ENCODE data around the gene GUSB.
"Not testable (repeated sequence)": the region's sequence is repeated elsewhere in the genome, so short reads cannot be mapped to it uniquely, and the experiment has no call there.

Gene GUSB

DNA sequence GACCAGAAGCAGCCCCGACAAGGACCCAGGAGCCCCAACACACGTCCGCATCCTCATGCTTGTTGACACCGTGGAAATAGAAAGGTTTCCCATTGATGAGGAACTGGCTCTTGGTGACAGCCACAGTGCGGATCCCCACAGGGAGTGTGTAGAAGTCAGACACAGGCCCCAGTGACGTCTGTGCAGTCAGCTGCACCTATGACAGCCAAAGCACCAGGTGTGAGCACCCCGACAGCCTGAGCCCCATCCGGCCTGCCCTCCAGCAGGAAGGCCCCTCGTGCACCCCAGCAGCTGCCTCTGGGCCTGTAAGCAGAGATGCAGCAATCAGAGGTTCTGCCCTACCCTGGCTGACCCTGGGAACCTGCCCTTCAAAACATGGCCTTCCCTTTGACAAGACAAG lies 7.1 kb downstream of the GUSB start:
- DNase-seq, result no peak

DNA sequence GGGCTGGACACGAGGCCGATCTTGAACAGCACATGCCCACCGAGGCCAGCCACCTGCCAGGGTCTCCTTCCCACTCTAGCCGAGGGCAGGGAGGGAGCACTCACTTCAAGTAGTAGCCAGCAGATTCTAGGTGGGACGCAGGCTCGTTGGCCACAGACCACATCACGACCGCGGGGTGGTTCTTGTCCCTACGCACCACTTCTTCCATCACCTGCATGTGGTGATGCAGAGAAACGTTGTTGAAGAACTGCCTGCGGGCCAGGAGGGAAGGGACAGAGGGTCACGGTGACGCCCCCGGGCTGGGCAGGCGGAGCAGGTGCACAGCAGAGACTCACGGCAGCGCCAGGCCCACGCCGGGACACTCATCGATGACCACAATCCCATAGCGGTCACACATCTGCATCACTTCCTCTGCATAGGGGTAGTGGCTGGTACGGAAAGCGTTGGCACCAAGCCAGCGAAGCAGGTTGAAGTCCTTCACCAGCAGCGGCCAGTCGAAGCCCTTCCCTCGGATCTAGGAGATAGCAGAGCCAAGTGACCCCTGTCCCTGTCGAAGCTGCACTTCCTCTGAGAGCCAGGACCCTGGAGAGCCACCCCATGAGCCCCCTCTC lies 7.7 kb downstream of the GUSB start:
- no peak for DNase-seq

DNA sequence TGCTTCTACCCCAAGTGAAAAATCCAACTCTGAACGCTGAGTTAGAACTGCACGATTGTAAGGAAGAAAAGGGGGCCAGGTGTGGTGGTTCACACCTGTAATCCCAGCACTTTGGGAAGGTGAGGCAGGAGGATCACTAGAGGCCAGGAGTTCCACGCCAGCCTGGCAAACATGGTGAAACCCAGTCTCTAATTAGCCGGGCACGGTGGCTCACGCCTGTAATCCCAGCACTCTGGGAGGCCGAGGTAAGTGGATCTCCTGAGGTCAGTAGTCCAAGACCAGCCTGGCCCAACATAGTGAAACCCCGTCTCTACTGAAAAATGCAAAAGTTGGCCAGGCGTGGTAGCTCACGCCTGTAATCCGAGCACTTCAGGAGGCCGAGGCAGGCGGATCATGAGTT lies 9.0 kb downstream of the GUSB start:
- no peak for DNase-seq

DNA sequence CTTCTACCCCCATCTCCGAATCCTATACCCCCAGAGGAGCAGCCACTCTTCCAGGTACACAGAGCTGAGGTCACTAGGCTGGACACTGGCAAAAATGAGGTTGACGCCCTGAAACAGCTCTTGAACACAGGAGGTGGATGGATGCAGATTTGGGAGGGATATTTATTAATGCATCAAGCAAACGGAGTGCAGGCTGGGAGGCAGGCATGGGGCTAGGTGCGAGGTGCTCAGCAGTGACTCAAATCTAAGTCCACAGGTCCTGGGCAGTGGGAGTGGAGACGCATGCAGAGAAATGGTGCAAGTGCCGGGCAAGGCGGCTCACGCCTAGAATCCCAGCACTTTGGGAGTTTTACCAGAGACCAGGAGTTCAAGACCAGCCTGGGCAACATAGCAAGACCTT lies 11.0 kb downstream of the GUSB start:
- DNase-seq, result no peak

DNA sequence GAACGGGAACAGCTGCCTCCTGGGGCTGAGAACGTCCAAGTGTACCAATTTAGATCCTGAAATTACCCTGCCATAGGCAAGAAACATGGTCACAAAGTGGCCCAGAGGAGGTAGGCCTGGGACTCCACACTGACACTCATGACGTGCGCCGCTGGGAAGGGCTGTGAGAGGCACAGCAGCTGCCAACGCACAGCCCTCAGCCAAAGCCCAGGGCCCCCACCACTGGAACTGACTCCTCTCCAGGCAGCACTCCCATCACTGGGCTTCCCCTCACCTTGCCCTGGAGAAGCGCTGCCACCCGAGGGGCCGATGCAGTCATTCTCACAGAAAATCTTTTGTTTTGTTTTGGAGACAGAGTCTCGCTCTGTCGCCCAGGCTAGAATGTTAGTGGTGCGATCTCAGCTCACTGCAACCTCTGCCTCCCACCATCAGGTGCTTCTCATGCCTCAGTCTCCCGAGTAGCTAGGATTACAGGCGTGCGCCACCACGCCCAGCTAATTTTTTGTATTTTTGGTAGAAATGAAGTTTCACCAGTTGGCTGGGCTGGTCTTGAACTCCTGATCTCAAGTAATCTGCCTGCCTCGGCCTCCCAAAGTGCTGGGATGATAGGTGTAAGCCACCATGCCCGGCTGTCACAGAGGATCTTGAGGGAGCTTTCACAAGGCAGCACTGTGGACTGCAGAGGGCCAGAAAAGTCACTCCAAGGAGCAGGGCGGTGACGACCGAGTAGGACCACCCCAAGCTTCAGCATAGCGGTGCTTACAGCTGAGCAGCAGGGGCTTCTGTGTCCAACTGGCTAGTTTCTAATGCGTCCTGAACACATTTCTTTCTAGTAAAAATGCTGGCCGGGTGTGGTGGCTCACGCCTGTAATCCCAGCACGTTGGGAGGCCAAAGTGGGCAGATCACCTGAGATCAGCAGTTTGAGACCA lies 13.5 kb downstream of the GUSB start:
- no peak for DNase-seq

DNA sequence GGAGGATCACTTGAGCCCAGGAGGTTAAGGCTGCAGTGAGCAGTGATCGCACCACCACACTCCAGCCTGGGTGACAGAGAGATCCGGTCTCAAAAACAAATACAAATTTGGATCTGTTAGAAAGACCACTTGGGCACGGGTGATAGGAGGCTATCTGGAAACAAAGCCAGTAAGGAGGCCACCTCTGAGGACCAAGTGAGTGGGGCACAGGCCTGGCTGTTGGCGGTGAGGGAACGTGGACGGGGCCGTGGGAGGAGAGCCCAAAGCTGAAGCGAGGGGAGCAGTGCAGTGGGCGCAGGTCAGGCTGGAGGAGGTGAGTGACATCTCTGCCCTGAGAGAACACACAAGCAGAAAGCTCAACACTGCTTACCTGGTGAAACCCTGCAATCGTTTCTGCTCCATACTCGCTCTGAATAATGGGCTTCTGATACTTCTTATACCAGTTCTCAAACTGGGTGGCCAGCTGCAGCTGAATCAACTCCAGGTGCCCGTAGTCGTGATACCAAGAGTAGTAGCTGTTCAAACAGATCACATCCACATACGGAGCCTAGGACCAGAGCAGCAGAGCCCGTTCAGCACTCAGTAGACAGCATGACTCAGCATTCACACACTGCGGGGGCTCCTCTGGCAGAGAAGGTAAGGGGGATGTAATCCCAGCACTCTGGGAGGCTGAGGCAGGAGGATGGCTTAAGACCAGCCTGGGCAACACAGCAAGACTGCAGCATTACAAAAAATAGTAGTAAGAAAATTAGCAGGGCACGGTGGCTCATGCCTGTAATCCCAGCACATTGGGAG lies 14.5 kb downstream of the GUSB start:
- no peak for DNase-seq

DNA sequence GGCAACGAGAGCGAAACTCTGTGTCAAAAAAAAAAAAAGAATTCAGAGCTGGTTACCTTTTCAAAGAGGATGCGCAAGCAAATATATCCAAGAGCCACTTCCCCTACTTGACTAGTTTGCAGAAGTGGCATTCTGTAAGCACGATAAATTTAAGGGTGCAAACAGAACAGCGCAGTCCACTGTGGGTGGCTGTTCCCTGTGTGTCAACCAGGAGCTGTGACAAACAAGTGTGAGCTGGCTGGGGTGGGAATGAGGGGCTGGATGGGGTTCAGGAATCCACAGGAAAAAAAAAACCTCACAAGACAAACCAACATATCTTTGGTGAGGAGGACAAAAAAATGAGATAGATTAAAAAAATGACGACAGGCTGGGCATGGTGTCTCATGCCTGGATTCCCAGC lies 15.9 kb downstream of the GUSB start:
- DNase-seq, result no peak

DNA sequence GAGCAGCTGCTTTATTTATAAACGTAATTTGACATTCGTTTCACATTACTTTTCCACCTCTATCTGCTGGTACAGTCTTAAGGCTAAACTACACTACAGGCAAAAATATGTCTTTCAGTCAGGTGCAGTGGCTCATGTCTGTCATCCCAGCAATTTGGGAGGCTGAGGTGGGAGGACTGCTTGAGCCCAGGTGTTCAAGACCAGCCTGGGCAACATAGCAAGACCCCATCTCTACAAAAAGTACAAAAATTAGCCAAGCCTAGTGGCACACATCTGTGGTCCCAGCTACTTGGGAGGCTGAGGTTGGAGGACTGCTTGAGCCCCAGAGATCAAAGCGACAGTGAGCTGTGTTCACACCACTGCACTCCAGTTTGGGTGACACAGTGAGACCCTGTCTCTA lies 17.3 kb downstream of the GUSB start:
- DNase-seq, result not testable (repeated sequence)

DNA sequence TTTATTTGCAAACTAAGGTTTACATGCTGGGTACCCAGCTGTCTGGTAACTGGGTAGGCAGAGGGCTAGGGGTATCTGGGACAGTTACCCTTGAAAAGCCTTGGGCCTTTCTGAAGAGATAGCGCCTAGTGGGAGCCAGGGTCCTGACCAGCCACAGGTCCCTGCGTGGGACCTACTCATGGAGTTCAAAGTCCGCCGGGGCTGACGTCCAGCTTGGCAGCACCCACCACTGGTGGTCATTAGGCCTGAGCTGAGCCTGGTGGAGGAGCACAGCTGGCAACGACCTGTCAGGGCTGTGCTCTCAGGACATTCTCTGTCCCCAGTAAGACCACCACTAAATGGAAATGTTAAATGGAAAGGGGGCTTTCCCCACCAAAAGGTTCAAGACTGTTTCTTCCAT lies 20.0 kb downstream of the GUSB start:
- no peak for DNase-seq

DNA sequence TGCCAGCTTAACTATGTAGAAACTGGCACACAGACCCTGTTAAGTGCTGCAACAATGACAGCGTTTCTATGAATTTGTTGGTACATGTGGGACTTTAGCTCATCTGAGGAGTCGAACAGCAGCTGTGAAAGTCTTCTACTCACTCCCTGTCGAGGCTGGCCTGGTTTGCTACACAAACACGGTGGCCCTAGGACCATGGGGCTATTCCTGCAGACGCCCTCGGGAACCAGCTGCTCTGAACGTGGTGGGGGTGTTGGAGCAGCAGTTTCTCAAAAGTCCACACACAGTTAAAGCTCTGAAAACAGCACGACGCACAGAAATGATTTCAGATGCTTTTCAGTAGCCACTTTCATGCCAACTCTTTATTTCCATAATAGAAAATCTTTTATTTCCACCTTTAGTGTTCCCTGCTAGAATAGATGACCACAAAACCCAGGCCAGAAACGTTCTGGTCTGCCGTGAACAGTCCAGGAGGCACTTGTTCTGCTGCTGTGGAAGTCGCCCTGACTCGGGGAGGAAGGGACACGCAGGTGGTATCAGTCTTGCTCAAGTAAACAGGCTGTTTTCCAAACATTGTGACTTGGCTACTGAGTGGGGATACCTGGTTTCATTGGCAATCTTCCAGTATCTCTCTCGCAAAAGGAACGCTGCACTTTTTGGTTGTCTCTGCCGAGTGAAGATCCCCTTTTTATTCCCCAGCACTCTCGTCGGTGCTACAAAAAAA lies 21.5 kb downstream of the GUSB start:
- DNase-seq, result no peak

DNA sequence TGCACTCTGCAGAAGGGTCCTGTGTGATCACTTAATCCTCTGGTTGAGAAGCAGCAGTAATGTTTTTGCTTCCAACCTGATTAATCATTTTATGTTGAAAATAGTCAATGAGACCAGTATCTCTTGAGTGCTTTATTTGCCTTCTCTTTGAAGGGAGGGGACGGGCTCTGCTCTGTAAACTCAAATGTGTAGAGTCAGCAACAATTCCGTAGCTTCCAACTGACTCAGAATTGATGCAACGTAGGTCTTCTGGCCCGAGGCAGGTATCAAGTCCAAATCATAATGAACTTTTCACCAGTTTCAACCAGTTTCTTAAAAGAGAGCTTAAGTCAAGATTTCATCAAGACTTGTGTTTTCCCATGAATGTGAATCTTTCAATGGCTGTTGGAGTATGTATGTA lies 26.3 kb downstream of the GUSB start:
- no peak for DNase-seq

DNA sequence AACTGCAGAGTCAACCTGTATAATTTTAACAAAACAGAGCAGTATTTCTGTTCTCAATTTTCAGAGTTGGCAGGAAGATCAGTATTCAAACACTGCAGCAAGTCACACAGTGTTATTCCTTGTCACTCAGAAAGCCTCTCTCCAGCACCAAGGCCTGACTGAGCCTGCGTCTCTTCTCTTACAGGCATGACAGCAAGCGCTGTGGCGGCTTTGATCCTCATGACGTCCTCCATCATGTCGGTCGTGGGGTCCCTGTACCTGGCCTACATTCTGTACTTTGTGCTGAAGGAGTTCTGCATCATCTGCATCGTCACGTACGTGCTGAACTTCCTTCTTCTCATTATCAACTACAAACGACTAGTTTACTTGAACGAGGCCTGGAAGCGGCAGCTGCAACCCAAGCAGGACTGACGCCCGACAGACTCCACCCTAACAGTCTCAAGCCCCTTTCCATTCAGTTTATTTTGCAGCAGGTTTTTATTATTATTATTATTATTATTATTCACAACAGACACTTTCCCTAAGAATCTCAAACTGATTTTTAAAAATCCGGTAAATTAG lies 28.0 kb downstream of the GUSB start:
- no peak for DNase-seq

DNA sequence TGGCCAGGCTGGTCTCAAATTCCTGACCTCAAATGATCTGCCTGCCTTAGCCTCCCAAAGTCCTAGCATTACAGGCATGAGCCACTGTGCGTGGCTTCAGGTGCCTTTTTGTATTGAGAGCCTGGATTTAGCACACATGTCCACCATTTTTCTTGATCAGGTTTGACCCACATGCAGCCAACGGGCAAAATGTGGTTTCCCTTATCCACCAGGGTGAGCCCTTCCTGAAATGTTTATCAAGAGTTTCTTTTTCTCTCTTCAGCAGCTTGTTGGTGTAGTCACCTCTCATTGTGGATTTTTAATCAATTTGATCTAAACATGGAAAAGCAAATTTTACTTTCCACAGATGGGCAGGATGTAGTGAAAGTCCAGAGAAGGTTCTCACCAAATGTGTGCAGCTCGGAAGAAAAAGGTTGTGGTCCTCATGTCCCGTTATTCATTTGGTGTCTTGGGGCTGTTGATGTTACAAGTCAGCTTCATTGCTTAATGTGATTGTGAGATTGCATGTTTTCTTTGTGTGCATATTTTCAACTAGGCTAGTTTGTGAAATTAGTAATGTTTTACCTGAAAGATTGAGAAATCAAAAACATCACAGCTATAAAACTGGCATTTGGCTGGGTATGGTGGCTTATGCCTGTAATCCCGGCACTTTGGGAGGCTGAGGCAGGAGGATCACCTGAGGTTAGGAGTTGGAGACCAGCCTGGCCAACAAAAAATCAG lies 28.9 kb downstream of the GUSB start:
- DNase-seq, result no peak

DNA sequence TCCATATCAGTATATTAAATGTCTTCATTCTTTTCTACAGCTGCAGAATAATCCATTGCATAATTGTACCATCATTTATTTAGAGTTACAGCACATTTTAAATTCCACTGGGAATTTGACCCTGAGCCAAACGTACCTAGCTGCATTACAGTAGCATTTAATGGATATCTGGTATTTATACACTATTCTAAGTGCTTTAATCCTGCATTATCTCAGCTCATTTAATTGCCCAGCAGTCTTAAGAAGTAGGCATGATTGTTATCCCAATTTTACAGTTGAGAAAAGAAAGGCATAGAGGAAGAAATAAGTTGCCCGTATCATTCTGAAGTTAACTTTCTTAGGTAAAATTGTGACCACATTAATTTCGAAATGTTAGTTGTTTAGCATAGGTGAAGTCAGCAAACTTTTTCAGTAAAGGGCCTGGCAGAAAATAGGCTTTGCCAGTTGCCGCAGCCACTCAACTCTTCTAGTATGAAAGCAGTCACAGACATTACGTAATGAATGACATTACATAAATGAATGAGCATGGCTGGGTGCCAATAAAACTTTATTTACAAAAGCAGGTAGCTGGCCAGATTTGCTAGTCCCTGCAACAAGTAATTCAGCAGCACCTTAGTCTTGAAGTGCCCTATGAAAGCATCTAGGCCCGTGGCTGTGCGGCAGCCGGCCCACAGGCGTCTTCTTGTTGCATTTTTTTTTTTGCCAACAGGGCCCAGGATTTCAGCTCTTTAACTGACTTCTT lies 30.0 kb downstream of the GUSB start:
- DNase-seq, result no peak

DNA sequence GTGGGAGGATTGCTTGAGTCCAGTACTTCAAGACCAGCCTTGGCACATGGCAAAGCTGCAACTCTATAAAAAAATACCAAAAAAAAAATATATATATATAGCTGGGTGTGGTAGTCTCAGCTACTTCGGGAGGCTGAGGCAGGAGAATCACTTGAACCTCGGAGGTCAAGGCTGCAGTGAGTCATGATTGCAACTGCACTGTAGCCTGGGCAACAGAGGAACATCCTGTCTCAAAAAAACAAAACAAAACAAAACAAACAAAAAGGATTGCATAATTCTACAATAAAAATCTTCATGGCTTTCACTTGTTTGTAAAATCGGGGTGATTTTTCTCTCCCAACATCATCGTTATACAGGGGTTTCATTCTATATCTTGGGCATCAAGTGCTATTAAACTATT lies 35.1 kb downstream of the GUSB start:
- no peak for DNase-seq

DNA sequence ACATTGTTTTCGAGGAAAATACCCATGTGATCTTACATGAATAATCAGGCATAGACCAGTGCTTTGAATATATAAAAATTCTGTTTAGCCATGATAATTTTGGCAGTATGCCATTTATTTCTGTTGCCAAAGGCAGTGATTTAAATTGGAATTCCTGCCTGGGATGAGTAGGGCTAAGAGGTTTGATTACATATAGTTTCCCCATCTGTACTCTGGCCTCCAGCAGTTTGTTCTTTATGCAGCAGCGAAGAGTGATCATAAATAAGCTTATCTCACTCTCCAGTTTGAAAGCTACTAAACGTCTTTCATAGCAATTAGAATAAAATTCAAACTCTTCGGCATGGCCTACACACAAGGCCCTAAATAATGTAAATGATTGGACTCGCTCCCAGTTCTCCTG lies 36.2 kb downstream of the GUSB start:
- DNase-seq, result not testable (repeated sequence)

DNA sequence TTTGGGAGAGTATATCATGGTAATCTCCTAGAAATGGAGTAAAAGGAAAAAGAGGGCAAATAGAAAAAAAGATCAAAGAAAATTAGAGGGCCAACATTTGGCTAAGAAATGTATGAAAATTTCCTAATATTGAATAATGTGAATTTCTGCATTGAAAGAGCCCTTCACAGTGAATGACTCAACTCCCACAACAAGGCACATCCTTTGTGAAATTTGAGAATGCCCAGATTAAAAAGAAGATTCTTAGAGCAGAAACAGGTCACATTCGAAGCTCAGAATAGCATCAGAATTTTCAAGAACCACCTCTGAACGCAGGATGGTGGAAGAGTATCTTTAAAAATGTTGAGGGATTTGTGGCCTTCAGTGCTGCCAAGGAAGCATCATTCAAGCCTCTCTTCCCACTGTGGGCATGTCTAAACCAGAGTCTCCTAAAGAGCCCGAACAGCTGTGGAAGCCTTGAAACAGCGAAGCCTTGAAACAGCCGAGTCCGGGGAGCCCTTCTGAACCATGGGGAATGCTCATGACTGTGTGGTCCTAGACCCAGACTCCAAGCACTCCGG lies 43.6 kb downstream of the GUSB start:
- no peak for DNase-seq

DNA sequence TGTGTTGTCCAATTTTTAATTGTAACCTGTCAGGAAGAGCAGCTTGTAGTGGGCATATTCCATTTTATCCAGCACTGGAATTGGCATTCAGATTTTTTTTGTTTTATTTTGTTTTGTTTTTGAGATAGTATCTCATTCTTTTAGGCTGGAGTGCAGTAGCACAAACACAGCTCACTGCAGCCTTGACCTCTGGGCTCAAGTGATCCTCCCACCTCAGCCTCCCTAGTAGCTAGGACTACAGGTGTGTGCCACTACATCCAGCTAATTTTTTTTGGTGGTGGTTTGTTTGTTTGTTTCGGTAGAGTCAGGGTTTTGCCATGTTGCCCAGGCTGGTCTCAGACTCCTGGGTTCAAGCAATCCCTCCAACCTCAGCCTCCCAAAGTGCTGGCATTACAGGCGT lies 44.7 kb downstream of the GUSB start:
- DNase-seq, result no peak

DNA sequence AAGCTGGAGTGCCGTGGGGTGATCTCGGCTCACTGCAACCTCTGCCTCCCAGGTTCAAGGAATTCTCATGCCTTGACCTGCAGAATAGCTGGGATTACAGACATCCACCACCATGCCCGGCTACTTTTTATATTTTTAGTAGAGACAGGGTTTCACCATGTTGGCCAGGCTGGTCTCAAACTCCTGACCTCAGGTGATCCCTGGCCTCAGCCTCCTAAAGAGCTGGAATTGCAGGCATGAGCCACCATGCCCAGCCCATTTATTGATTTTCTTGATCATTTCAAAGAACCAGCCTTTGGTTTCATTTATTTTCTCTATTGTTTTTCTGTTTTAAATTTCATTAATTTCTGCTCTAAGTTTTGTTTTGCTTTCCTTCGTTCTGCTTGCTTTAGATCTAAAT lies 50.3 kb downstream of the GUSB start:
- DNase-seq, result no peak

DNA sequence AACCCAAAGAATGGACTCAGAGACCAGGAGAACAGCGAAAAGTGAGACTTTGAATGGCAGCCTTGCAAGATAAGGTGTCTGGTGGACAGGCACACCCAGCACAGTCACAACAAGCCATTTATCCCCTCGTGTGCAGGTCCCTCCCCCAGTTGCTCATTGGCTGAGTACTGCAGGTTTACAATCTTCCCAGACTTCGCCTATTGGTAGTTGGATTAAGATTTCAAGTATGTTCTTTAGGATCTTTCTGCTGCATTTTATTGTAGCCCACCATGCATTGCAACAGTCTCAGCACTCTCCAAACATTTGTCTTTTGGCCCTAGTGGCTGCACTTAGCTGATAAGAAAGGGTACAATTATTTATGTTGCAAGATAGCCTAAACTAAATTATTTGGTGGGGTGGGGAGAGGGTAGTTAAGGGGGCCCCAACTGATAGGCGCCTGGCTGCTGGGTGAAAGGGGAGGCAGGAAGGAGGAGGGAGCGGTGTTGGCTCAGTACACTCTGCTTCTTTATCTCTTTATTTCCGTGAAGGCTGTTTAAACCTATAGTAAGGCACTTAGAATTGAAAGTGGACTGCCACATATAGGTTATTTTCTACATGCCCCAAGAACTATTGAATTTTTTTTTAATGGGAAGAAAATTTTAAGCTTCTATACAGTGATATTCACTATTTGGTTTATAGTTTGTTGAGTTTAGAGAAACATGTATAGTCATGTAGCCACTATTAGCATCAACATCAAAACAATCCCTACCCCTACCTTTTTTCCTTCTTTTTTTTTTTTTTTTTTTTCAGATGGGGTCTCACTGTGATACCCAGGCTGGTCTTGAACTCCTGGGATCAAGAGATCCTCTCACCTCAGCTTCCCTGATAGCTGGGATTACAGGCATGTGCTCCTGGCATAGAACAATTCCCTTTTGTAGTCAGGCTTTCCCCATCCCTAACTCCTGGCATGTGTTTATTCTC lies 54.2 kb downstream of the GUSB start:
- no peak for DNase-seq
